HepG2 (cell line): Measurements from ENCODE around the gene CADM4. TPM values are rescaled to one million over a fixed set of nuclear protein-coding genes. Genes with fewer than 3 reads are reported as not detected.

Source experiments
- ADNP ChIP-seq: sonication (generic); formaldehyde crosslinking; IDR thresholded peaks from 2 replicates; pipeline ENCODE4 v1.4.0; 2020; ENCODE audit warnings: missing genetic modification reagents
- CHD2 ChIP-seq: IDR thresholded peaks from 2 replicates; pipeline ENCODE4 v1.6.1; 2011; ENCODE audit warnings: low read depth, low read length, improper control_type of control experiment
- GTF3A ChIP-seq: sonication (generic); formaldehyde crosslinking; conservative IDR thresholded peaks from 2 replicates; pipeline ENCODE4 v1.4.0; 2020; ENCODE audit warnings: mild to moderate bottlenecking, missing genetic modification reagents
- HCFC1 ChIP-seq: fragments of 150-350 bp; IDR thresholded peaks from 2 replicates; pipeline ENCODE4 v1.6.1; 2014; ENCODE audit warnings: low read depth, low read length
- HOXA3 ChIP-seq: sonication (generic); formaldehyde crosslinking; IDR thresholded peaks from 2 replicates; pipeline ENCODE4 v1.5.0; 2020; ENCODE audit warnings: missing genetic modification reagents
- MBNL3 ChIP-seq: fragments of 250-450 bp; sonication (Bioruptor Pico); conservative IDR thresholded peaks from 2 replicates; pipeline ENCODE4 v1.8.0; 2022; ENCODE audit warnings: mild to moderate bottlenecking, inconsistent platforms
- NFATC3 ChIP-seq: sonication (generic); formaldehyde crosslinking; IDR thresholded peaks from 2 replicates; pipeline ENCODE4 v1.5.1; 2020; ENCODE audit warnings: mild to moderate bottlenecking, missing genetic modification reagents
- POGZ ChIP-seq: sonication (generic); formaldehyde crosslinking; IDR thresholded peaks from 2 replicates; pipeline ENCODE4 v1.4.0; 2020; ENCODE audit warnings: mild to moderate bottlenecking, missing genetic modification reagents
- POLR2AphosphoS5 ChIP-seq: IDR thresholded peaks from 2 replicates; pipeline ENCODE4 v1.6.1; 2012; ENCODE audit warnings: low read depth, low read length
- RBAK ChIP-seq: sonication (generic); formaldehyde crosslinking; IDR thresholded peaks from 2 replicates; pipeline ENCODE4 v1.5.1; 2020; ENCODE audit warnings: mild to moderate bottlenecking, missing genetic modification reagents
- RCOR2 ChIP-seq: IDR thresholded peaks from 2 replicates; pipeline ENCODE4 v1.6.1; 2016; ENCODE audit warnings: missing biosample characterization, missing genetic modification reagents
- SATB2 ChIP-seq: sonication (generic); formaldehyde crosslinking; IDR thresholded peaks from 2 replicates; pipeline ENCODE4 v1.5.0; 2020; ENCODE audit warnings: missing genetic modification reagents
- THYN1 ChIP-seq: sonication (generic); formaldehyde crosslinking; IDR thresholded peaks from 2 replicates; pipeline ENCODE4 v1.8.1; 2023; ENCODE audit warnings: low read depth, mild to moderate bottlenecking, moderate library complexity, missing genetic modification reagents, borderline replicate concordance
- ZBTB8A ChIP-seq: sonication (generic); formaldehyde crosslinking; IDR thresholded peaks from 2 replicates; pipeline ENCODE4 v1.4.0; 2020; ENCODE audit warnings: mild to moderate bottlenecking, low read depth, missing genetic modification reagents, borderline replicate concordance
- ZNF292 ChIP-seq: sonication (generic); formaldehyde crosslinking; IDR thresholded peaks from 2 replicates; pipeline ENCODE4 v1.8.1; 2022; ENCODE audit warnings: mild to moderate bottlenecking, low read depth, missing genetic modification reagents, borderline replicate concordance
- ZNF577 ChIP-seq: sonication (generic); formaldehyde crosslinking; IDR thresholded peaks from 2 replicates; pipeline ENCODE4 v1.4.0; 2020; ENCODE audit warnings: mild to moderate bottlenecking, low read depth, missing genetic modification reagents, borderline replicate concordance
- ZNF678 ChIP-seq: sonication (generic); formaldehyde crosslinking; IDR thresholded peaks from 2 replicates; pipeline ENCODE4 v1.4.0; 2020; ENCODE audit warnings: mild to moderate bottlenecking, missing genetic modification reagents
- ZNF792 ChIP-seq: IDR thresholded peaks from 2 replicates; pipeline ENCODE4 v1.6.1; 2016
- ZSCAN31 ChIP-seq: sonication (generic); formaldehyde crosslinking; IDR thresholded peaks from 2 replicates; pipeline ENCODE4 v1.5.0; 2020; ENCODE audit warnings: low read depth, mild to moderate bottlenecking, missing genetic modification reagents
- polyA plus RNA-seq, 8 experiments: library from polyadenylated mRNA; depleted of rRNA in 3 of 8; stranded (reverse) in 7 of 8; unstranded in 1 of 8; fragments of >200 nt; fragmentation: Illumina TruSeq in 4 of 8; extraction: Trizol in 4 of 8; gene quantifications; 2 replicates each; pipeline versions ENCODE4 v1.2.1 to v1.2.3, GENCODE V29; 2011 to 2016; ENCODE audit warnings: low read depth in 4 of 8, missing spikeins in 1 of 8, mixed read lengths in 1 of 8; ENCODE audit not compliant: insufficient read depth in 1 of 8
- total RNA-seq, 5 experiments: library from RNA; depleted of rRNA; stranded (reverse); fragments of >200 nt; fragmentation: Illumina TruSeq; extraction: Trizol; gene quantifications; 2 replicates each; pipeline ENCODE4 v1.2.3, GENCODE V29; 2016; ENCODE audit warnings: low read depth in 1 of 5
- TF ChIP-seq, protein P1 (sequence below): sonication (generic); formaldehyde crosslinking; IDR thresholded peaks from 2 replicates; pipeline ENCODE4 v1.4.0; 2020; ENCODE audit warnings: missing genetic modification reagents, borderline replicate concordance
- TF ChIP-seq, protein P2 (sequence below): sonication (generic); formaldehyde crosslinking; IDR thresholded peaks from 2 replicates; pipeline ENCODE4 v1.5.1; 2020; ENCODE audit warnings: missing genetic modification reagents, mild to moderate bottlenecking, borderline replicate concordance
- TF ChIP-seq, protein P3 (sequence below): sonication (generic); formaldehyde crosslinking; IDR thresholded peaks from 2 replicates; pipeline ENCODE4 v1.4.0; 2020; ENCODE audit warnings: mild to moderate bottlenecking, missing genetic modification reagents
- TF ChIP-seq, protein P4 (sequence below): sonication (generic); formaldehyde crosslinking; IDR thresholded peaks from 2 replicates; pipeline ENCODE4 v1.5.0; 2020; ENCODE audit warnings: mild to moderate bottlenecking, missing genetic modification reagents

CADM4 gene
- total and polyA plus RNA-seq, 2 of the 13 experiments (the other 11 are each of a cell fraction or from before 2014, with no cell fraction given) = 8.5 to 16.0 TPM

DNA sequence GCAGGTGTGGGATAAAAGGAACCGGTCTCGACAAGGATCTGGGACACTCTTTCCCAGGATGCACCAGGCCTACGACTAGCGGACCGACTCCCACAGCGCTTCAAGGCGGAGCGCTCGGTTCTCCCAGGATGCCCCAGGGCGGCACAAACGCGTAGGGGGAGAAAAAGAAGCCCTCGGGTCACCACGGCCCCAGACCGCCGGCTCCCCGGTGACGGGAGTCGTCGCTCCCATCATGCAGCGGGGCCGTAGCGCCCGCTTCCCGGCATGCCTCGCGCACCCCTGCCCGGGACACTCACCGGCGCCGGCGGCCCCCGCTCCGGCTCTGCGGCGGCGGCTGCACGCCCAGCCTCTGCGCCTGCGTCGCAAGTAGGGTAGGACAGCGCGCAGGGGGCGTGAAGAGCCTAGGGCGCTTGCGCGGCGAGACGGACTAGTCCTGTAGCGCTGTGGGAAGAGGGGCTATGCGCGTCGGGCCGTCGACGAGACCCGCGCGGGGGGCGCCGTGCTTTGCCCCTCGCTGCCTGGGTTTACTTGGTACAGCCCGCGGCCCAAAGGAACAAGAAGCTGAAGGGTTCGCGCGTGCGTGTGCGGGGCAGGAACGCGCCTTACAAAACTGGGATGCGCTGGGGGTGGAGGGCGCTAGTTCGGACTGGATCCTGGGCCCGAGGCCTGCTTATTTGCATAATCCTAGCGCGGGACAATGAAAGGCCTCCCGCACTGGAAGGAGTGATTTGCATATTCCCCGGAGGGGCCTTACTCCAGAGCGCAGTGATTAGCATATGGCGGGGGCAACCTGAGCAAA, 20.2 kb downstream of the CADM4 start, which contains the start of gene ZNF428 (continued):
- TF ChIP-seq, protein P1, sequence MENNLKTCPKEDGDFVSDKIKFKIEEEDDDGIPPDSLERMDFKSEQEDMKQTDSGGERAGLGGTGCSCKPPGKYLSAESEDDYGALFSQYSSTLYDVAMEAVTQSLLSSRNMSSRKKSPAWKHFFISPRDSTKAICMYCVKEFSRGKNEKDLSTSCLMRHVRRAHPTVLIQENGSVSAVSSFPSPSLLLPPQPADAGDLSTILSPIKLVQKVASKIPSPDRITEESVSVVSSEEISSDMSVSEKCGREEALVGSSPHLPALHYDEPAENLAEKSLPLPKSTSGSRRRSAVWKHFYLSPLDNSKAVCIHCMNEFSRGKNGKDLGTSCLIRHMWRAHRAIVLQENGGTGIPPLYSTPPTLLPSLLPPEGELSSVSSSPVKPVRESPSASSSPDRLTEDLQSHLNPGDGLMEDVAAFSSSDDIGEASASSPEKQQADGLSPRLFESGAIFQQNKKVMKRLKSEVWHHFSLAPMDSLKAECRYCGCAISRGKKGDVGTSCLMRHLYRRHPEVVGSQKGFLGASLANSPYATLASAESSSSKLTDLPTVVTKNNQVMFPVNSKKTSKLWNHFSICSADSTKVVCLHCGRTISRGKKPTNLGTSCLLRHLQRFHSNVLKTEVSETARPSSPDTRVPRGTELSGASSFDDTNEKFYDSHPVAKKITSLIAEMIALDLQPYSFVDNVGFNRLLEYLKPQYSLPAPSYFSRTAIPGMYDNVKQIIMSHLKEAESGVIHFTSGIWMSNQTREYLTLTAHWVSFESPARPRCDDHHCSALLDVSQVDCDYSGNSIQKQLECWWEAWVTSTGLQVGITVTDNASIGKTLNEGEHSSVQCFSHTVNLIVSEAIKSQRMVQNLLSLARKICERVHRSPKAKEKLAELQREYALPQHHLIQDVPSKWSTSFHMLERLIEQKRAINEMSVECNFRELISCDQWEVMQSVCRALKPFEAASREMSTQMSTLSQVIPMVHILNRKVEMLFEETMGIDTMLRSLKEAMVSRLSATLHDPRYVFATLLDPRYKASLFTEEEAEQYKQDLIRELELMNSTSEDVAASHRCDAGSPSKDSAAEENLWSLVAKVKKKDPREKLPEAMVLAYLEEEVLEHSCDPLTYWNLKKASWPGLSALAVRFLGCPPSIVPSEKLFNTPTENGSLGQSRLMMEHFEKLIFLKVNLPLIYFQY (CRISPR knock-in tag) = no peak
- TF ChIP-seq ZNF577 (no peak), POLR2AphosphoS5 (peak; percentile 44), RCOR2 (0 out of 2 replicates have a peak, but pooled peaks have one; percentile 36), ZNF792 (CRISPR knock-in tag) (peak; percentile 44; the same call in 1 of the 2 replicates), ZBTB8A (CRISPR knock-in tag) (peak; percentile 37; the same call in 1 of the 2 replicates), CHD2 (peak; percentile 34; the same call in 1 of the 2 replicates), ZNF292 (CRISPR knock-in tag) (0 out of 2 replicates have a peak, but pooled peaks have one; percentile 9), ZSCAN31 (peak; percentile 84; the same call in 1 of the 2 replicates), POGZ (peak; percentile 61; the same call in 1 of the 2 replicates), THYN1 (no peak; the same call in 1 of the 2 replicates), ZNF678 (CRISPR knock-in tag) (peak; percentile 88; the same call in 1 of the 2 replicates), ADNP (CRISPR knock-in tag) (no peak), GTF3A (CRISPR knock-in tag) (0 out of 2 replicates have a peak, but pooled peaks have one; percentile 26), HOXA3 (CRISPR knock-in tag) (peak; percentile 80), RBAK (no peak), HCFC1 (no peak; the same call in 1 of the 2 replicates), SATB2 (peak; percentile 70; the same call in 1 of the 2 replicates), NFATC3 (no peak), MBNL3 (no peak)
- TF ChIP-seq, protein P2, sequence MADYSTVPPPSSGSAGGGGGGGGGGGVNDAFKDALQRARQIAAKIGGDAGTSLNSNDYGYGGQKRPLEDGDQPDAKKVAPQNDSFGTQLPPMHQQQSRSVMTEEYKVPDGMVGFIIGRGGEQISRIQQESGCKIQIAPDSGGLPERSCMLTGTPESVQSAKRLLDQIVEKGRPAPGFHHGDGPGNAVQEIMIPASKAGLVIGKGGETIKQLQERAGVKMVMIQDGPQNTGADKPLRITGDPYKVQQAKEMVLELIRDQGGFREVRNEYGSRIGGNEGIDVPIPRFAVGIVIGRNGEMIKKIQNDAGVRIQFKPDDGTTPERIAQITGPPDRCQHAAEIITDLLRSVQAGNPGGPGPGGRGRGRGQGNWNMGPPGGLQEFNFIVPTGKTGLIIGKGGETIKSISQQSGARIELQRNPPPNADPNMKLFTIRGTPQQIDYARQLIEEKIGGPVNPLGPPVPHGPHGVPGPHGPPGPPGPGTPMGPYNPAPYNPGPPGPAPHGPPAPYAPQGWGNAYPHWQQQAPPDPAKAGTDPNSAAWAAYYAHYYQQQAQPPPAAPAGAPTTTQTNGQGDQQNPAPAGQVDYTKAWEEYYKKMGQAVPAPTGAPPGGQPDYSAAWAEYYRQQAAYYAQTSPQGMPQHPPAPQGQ (CRISPR knock-in tag) = no peak
- TF ChIP-seq, protein P3, sequence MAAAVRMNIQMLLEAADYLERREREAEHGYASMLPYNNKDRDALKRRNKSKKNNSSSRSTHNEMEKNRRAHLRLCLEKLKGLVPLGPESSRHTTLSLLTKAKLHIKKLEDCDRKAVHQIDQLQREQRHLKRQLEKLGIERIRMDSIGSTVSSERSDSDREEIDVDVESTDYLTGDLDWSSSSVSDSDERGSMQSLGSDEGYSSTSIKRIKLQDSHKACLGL = peak; percentile 92
- TF ChIP-seq, protein P4, sequence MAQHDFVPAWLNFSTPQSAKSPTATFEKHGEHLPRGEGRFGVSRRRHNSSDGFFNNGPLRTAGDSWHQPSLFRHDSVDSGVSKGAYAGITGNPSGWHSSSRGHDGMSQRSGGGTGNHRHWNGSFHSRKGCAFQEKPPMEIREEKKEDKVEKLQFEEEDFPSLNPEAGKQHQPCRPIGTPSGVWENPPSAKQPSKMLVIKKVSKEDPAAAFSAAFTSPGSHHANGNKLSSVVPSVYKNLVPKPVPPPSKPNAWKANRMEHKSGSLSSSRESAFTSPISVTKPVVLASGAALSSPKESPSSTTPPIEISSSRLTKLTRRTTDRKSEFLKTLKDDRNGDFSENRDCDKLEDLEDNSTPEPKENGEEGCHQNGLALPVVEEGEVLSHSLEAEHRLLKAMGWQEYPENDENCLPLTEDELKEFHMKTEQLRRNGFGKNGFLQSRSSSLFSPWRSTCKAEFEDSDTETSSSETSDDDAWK (CRISPR knock-in tag) = no peak
